NCI-H526 treated with DMSO at 0.1 percent for 48 hours (cell line): ENCODE measurements around the gene NHEJ1.

Source experiments
- DNase-seq: peaks from one replicate; lab custom pipeline; 2025; lab: John Stamatoyannopoulos, UW

Gene NHEJ1

DNA sequence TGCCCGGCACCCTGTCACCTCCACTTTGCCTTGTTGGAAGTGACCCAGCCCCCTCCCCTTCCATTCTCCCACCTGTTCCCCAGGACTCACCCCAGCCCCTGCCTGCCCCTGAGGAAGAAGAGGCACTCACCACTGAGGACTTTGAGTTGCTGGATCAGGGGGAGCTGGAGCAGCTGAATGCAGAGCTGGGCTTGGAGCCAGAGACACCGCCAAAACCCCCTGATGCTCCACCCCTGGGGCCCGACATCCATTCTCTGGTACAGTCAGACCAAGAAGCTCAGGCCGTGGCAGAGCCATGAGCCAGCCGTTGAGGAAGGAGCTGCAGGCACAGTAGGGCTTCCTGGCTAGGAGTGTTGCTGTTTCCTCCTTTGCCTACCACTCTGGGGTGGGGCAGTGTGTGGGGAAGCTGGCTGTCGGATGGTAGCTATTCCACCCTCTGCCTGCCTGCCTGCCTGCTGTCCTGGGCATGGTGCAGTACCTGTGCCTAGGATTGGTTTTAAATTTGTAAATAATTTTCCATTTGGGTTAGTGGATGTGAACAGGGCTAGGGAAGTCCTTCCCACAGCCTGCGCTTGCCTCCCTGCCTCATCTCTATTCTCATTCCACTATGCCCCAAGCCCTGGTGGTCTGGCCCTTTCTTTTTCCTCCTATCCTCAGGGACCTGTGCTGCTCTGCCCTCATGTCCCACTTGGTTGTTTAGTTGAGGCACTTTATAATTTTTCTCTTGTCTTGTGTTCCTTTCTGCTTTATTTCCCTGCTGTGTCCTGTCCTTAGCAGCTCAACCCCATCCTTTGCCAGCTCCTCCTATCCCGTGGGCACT, 21.9 kb upstream of the NHEJ1 start:
- no peak for DNase-seq

DNA sequence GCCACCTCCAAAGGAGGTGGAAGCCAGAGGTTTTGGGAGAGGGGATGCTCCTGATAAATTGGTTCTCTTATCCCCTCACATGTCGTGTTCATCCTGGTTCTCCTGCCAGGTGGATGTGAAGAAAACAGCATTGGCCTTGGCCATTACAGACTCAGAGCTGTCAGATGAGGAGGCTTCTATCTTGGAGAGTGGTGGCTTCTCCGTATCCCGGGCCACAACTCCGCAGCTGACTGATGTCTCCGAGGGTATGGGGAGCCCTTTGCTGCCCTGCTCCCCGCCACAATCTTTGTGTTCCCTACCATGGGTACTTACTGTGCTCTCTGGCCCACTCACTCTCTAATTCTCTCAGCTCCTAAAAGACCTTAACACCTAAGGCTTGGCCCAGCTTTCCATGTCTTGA, 20.9 kb upstream of the NHEJ1 start:
- DNase-seq, result no peak

DNA sequence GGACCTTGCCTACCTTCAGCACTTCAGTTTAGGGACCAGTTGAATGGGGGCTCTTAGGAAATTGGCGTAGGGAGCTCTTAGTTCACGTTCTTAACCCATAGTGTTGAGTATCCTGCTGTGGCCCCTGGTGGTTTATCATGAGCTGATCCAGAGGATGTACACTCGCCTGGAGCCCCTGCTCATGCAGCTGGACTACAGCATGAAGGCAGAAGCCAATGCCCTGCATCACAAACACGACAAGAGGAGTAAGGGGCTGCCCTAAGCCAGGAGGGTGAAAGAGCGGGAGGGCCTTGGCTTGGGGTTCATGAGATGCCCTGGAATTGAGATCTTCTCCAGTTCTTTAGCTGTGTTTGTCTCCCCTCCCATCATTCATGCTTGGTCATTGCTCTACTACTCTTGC, 20.3 kb upstream of the NHEJ1 start:
- DNase-seq, result no peak

DNA sequence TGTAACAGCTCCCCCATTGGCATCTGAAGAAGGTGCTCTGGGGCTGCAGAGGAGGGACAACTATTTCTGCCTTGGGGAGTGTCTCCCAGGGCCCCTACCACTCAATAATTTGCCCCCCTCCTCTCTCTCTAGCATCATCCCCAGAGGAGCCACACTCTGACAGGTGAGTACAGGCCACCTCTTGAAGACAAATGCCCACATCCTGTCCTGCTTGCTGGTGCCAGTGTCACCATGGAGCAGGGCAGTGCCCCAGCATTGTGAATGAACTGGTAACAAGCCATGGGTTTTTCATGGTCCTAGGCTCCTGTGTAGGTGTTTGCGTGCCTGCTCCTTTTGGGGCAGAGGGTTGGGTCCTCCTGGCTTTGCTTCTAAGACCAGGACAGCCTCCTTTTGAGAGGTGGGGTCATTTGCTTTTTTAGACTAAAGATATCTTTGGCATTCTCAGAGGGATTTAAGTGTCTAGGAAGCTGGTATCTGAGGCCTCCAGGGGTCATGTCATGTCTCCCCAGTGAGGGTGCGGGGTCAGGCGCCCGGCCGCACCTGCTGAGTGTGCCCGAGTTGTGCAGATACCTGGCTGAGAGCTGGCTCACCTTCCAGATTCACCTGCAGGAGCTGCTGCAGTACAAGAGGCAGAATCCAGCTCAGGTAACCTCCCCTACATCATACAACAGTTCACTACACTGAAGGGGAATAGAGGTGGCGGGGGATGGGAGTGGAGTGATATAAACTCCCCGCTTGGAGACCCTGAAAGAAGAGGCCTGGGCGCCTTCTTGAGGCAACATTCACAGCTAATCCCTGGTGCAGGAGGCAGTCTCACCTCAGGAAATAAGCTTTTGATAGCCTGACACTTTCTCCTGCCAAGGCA, 19.2 kb upstream of the NHEJ1 start:
- no peak for DNase-seq

DNA sequence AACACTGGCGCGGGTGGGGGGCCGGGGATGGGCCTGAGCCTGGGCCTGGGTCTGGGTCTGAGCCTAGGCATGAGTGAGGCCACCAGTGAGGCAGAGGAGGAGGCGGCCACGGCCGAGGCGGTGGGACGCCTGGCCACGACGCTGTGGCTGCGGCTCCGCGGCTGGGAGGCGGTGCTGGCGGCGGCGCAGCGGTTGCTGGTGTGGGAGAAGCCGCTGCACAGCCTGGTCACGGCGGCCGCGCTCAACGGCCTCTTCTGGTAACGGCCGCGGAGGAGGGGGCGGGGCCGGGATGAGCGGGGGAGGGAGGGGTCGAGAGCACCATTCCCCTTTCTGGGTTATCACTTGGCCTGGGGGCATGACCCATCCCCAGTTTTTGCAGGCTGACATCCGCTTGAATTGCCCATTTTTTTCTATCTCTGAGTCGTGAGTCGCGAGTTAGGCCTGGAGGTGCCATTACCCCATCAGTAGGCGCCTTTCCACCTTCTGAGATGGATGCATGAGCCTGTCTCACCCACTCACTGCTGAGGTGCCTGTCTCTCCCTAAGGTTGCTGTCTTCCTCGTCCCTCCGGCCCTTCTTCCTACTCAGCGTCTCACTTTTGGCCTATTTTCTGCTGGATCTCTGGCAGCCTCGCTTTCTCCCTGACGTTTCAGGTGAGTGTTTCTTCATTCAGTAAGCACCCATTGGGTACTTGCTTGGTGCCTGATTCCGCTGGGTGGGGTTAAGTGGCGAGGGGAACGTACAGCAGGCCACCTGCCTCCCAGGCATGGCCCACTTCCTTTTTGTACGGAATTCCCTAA, 18.0 kb upstream of the NHEJ1 start:
- DNase-seq, result peak; percentile 10

DNA sequence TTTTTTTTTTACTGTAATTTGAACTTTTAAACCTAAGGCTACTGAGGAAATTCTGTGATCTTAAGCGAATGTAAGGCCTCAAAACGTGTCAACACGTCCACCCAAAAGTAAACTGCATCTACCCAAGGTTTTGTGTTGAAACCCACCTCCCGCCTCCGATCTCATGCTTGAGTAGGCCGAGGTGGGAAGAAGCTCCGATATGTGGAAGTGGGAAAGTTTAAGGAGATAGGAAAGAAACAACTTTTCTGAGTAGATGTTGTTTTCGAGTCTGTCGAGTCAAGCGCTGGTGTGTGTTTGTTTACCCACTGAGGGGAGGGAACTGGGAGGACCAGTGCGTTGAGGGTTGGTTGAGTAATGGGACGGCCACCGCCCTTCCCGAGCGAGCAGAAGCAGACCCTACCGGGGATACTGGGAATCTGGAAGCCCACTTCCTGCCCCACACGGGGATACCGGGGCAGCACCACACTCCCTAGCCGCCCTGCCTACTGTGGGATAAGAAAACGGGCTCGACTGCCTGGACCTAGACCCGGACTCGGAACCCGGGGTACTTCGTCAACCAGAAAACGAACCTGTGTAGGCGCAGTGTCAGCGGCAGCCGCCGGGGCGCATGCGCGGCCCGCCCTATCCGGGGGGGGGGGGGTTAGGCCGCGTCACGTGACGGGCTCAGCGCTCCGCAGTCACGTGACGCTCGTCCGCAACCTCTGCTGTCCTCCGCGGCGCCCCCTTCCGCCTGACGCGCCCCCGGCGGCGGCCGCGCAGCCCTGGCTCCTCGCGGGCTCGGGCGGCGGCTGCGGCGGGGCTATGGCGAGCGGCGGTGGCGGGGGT, 17.1 kb upstream of the NHEJ1 start, which contains the start of gene RETREG2:
Gene RETREG2, plus strand, starts transcription at position 724 of the 825 bp plus-strand sequence. Its CDS starts 78 bp downstream, at position 802.
- DNase-seq, result peak; percentile 86

DNA sequence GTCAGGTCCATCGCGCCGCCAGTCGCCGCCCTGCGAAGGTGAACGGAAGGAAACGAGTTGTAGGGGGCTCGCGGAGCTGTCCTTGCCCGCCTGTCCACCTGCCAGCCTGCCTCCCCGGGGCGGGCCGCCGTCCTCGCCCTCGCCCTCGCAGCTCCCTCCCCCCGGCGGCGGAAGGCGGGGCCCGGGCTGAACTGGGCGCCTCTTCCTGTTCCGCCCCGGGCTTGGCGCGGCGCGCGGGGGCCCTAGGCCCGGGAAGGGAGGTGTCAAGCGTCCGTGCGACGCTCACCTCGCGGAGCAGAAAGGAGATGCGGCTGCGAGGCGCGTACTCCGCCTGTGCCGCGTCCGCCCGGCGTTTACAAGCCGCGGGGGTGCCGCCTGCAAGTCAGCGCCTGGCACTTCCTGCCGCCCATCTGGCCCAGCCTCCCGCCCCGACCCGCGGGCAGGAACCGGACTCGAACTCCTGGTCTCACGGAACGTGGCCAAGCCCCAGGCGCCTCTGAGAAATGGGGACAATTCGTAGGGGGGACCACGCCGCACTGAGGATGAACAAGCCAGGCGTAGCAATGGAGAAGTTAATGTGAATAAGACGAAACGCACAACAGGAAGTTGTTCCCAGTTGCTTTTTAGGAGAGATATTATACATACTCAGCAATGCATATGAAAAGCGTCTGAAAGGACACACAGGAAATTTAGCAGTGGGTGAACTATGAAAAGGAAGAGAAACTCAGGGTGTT, 16.4 kb upstream of the NHEJ1 start, which contains the start of gene CNPPD1:
Gene CNPPD1, minus strand, starts transcription at position 108 of the 734 bp plus-strand sequence. Its CDS starts 97 bp downstream, at position 11.
- DNase-seq, result peak; percentile 76

DNA sequence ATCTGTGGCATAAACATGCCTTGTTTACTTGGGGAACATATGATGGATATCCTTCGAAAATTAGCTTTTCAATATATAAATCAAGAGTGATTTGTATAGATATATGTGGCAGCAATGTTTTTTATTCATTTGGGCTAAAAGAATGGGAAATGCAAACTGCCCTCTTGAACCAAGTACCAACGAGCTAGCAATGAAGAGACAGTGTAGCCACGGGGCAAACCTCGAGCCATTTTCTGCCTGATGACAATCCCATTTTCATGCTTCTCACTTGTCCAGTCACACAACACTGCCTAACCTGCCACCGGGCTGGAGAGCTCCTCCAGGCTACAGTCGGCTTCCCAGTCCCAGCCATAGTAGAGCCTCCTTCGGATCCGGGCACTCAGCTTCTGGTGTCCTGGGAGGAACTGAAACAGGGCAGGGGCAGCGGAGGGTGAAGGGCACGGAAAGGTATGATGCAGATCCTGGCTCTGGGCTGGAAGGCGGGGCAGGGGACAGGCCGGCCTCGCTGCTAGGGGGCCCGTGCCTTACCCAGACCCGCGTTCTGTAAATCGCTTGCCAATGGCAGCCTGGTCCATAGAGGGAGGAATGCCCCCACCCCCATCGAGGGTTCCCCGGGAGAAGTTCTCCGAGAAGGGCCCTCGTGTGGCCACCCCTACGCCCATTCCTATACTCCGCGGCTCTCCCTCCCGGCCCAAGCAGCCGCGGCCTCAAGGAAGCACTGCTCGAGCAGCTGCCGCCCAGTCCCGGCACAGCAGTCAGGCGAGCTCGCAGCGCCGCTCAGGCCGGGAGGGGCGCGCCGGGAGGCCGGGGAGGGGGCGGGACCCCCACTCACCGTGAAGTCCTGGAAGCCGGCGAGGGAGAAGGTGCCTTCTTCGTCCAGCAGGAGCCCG, 15.6 kb upstream of the NHEJ1 start:
- DNase-seq, result peak; percentile 52

DNA sequence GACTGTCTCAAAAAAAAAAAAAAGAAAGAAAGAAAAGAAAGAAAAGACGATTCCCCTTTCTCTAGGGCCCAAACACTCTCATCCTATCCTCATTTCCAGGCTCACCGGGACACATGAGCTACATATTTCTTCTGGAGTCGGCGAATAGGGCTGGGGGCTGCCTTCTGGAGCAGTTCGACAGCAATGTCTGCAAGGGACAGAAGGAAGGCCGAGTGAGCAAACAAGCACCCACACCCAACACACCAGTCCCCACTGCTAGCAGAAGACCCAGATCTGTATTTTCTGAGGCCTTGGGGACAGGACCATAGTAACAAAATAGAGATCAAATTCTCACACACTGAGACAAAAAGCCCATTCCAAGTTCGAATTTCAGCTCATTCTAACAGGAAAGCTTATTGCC, 14.9 kb upstream of the NHEJ1 start:
- no peak for DNase-seq

DNA sequence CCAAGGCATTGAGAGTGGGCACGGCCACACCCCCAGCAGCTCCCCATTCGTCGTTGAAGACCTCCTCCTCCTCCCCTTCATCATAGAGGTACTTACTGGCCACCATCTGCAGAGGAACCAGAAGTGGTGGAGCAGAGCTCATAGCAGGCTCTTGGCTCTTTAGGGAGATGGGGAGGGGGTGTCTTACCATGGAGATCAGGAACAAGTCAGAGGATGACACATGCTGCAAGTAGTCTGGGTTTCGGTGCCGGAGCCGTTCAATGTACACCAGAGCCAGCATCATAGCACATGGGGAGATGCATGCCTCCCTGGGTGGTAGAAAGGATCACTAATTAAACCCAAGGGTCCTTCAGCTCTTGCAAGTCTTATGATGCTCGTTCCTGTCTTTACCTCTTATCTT, 14.2 kb upstream of the NHEJ1 start:
- DNase-seq, result no peak

DNA sequence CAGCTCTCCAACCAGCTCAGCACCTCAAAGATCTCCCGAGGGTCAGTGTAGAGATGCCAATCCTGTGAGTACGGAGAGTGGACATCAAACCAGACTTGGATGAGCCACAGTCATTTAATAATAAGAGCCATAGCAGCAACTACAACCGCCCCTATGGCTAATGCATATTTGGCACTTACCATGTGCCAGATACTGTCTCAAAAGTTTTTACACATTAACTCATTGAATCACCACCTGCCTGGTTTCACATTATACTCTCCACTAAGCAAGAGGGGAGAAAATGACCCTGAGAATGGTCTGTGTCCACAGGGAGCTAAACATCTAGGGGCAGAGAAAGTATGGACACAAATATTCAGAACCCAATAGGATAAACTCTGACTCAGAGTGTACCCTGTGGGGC, 13.5 kb upstream of the NHEJ1 start:
- DNase-seq, result no peak

DNA sequence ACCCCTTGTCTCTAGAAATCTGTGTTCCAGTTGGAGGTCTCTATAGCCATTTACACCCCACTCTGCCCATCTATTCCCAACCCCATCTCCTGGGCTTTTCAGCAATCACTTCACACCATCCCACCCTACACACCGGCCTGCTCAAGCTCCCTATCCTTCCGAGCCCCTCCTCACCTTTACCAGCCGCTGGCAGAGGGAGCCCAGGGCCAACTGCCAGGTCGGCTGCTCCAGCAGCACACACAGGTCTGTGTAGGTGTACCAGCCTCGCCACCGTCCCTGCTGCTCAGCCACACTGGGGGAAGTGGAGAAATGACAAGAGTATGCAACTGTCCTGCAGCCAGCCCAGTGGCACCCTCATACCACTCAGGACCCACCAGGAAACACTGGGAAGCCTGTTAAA, 12.6 kb upstream of the NHEJ1 start:
- no peak for DNase-seq

DNA sequence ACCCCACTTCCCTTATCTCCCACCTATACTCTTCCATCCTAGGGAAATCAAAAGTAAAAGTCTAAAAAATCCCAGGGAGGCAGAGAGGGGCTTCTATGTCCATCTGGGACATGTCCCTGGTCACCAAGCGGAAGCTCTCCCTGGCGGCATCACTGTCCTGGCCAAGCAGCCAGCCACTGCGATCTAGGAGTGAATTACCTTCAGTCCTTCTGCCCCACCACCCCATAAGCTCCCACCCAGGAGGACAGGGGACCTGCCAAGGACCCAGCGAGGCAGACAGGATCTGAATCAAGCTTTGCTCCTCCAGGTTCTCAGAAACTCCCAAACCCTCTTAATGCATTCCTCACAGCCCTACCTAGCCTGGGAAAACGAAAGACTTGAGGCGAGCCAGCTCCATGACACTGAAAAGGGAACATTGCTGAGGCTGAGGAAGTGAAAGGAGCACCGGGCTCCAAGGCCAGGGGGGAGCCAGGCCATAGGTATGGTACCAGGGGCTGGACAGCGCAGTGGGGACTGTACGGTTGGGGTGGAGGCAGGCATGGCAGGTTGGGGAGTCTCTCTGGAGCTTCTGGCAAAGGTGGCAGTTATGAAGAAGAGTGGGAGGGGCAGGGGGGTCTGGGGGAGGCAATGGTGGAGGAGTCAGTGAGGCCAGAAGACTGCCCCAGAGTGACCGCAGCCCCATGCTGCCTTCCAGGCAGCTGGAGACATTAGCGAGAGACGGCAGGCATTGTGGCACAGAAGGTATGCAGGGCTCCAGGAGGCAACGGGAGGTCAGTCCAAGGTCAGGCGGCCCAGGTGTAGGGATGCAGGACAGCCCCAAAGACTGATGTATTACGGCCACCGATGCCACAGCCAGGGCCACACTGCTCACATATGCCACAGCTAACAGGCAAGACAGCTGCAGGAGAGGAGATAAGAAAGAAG, 11.9 kb upstream of the NHEJ1 start:
- no peak for DNase-seq

DNA sequence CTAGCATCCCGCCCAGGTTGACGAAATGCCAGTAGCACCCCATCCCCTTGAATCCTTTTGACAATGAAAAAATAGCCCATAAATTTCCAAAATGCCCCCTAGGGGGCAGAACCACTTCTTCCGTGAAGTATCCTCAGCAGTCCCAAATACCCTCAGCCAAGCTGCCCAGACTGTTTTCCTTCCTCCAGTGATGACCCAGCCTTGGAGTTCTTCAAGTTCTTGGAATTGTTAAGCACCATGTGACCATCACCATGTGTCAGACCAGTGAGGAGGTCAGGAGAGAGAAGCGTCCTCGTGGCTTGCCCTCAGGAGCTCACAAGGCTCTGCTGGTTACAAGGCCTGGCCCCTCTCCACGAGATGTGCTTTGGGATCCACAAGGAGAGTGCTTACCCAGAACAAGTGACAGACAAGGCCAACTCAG, 10.6 kb upstream of the NHEJ1 start:
- DNase-seq, result no peak

DNA sequence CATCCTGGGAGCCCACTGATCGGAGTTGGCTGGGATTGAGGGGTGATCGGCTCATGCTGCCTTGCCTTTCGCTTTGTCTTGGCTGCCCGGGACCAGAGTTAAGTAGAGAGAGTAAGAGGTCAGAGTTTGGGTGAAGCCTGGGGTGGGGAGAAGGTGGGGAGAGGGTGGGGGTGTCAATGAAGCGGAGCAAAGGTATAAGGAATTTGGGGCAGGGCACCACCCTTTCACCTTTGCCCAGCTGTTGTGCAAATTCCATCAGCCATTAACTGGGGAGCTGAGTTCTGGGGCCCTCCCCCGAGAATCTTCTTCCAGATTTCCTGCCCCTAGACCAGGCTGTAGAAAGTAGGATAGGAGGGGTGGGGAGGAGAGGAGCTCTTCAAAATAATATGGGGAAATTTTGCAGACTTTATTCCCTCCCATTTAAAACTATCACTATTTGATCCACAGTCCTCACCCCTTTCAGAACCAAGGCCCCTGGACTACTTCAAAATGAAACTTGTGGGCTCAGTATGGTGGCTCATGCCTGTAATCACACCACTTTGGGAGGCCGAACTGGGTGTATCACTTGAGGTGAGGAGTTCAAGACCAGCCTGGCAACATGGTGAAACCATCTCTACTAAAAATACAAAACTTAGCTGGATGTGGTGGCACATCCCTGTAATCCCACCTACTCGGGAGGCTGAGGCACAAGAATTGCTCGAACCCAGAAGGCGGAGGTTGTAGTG, 9.5 kb upstream of the NHEJ1 start, which contains the start of gene SLC23A3:
Gene SLC23A3, minus strand, starts transcription at position 100 of the 725 bp plus-strand sequence. Its CDS starts 45 bp downstream, at position 55.
- DNase-seq, result no peak

DNA sequence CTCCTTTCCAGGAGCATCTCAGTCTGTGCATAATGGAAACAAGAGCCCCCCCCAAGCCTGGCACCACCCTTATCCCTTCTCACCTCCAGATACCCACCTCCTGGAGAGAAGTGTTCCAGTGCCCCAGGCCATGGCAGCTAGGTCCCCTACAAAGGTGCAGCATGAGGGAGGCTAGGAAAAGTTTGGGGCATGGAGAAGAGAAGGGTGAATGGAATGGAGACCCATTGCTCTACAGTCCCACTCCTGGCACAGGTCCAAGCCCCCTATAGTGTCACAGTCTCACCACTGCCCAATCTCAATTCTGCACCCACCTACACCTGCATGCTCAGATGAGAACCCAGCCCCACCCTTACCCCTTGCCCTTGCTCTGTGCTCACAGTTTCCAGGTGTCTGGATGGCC, 8.3 kb upstream of the NHEJ1 start:
- no peak for DNase-seq

DNA sequence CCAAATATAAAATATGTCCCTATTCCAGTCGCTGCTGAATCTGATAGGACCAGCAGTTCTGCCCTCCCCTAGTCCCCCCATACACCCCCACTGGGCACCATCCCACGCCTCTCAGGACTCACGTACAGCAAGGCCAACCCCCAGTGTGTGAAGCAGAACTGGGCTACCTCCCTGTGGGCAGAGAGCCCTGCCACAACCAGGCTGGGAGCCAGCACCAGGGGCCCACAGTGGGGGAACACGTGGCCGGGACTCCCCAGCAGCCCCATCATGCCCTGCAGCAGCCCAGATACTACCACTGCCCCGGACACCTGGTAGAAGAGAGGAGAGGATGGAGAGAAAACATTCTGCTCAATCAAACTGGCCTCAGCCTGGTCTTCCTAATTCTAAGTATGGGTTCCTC, 7.9 kb upstream of the NHEJ1 start:
- DNase-seq, result no peak

DNA sequence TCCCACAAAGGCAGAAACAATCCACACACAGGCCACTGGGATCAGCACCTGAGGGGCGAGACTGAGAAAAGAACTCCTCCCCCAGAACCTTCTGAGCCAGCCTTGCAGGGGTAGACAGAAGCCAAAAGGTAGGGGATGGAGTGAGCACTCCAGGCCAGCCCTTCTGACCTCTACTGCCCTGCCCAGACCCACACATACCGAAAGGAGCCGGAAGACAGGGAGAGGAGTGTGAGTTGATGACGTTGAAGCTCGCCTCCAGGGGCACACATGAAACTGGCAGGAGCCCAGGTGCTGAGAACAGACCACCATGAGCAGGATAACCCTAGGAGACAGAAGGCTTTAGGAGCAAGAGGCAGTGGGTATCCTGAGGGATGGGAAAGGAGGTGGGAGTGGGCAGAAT, 7.4 kb upstream of the NHEJ1 start:
- DNase-seq, result no peak
